Muscle layer of duodenum (tissue), 2 donors: ENCODE measurements around the gene THBS3.
"Not testable (repeated sequence)": the region's sequence is repeated elsewhere in the genome, so short reads cannot be mapped to it uniquely, and the experiment has no call there.

Experiments used
- H3K27ac ChIP-seq: one replicate; pipeline ENCODE4 v1.7.0; 2013; ENCODE audit warnings: mild to moderate bottlenecking, low read length
- H3K27me3 ChIP-seq: one replicate; pipeline ENCODE4 v1.7.0; 2013; ENCODE audit warnings: low read depth, mild to moderate bottlenecking, control low read depth, low read length
- H3K36me3 ChIP-seq, 2 donors: one replicate each; pipeline ENCODE4 v1.7.0; 2013; ENCODE audit warnings: low read length in 2 of 2, control low read depth in 1 of 2, mild to moderate bottlenecking in 1 of 2; ENCODE audit not compliant: insufficient read depth in 2 of 2, control insufficient read depth in 1 of 2
- H3K4me1 ChIP-seq, 2 donors: one replicate each; pipeline ENCODE4 v1.7.0; 2013; ENCODE audit warnings: low read length in 2 of 2, mild to moderate bottlenecking in 2 of 2, control low read depth in 1 of 2, moderate library complexity in 1 of 2; ENCODE audit not compliant: insufficient read depth in 2 of 2, control insufficient read depth in 1 of 2
- H3K4me3 ChIP-seq, 2 donors: one replicate each; pipeline ENCODE4 v1.7.0; 2013; ENCODE audit warnings: low read length in 2 of 2, low read depth in 1 of 2, mild to moderate bottlenecking in 1 of 2
- H3K9me3 ChIP-seq, 2 donors: one replicate each; pipeline ENCODE4 v1.7.0; 2013; ENCODE audit warnings: low read length in 2 of 2, control low read depth in 1 of 2, mild to moderate bottlenecking in 1 of 2; ENCODE audit not compliant: control insufficient read depth in 1 of 2
- donor health status: healthy.

Gene THBS3

DNA sequence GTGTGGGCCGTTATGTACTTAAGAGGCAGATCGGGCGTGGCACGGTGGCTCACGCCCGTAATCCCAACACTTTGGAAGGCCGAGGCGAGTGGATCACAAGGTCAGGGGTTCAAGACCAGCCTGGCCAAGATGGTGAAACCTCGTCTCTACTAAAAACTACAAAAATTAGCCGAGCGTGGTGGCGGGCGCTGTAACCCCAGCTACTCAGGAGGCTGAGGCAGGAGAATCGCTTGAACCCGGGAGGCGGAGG lies 13.8 kb downstream of the THBS3 start:
- Histone ChIP-seq H3K4me3 (peak overlapping the region; percentile 61), H3K27ac (peak overlapping the region; percentile 90), H3K36me3 (peaks cover 14 to 24% of the 10 kb centered on the region in 2 donors), H3K4me1 (peaks cover 3 to 17% of the 10 kb centered on the region in 2 donors)
- not testable (repeated sequence) for H3K9me3 ChIP-seq, H3K27me3 ChIP-seq

DNA sequence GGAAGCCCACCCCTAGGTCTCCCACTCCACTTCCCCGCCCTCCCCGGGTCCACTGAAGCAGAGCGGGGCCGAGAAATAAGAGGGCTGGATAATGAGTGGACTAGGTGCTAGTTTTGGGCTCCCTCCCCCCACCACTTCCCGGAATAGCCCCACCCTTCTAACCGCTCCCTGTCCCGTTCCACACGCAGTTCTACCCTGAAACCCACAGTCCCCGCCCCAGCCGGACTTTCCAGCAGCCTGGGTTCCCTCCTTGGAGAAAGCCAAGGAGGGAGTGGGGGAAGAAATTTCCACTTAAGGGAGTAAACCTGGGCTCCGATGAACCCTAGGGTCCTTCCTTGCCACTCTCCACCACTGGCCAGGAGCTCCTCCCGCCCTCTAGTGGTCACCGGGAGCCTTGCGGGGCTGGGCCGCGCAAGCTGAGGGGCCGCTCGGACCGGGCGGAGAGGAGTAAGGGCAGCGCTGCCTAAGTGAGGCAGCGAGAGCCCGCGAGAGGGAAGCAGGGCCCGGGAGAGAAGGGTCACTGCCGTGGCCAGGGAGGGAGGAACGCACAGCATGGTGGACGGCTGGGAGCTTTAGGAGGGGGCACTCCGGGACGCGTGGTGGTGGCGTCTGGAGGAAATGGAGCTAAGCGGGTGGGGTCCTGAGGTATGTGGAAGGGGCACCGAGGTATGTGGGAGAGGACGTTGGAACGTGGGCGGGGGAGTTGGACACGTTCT lies 14.3 kb downstream of the THBS3 start:
- peak overlapping the region; percentile 61 for H3K4me3 ChIP-seq
- peaks cover 12 to 20% of the 10 kb centered on the region in 2 donors for H3K36me3 ChIP-seq
- H3K4me1 ChIP-seq = peaks cover 3 to 17% of the 10 kb centered on the region in 2 donors
- H3K27me3 ChIP-seq = no peaks in the 10 kb centered on the region
- H3K27ac ChIP-seq = peak overlapping the region; percentile 90
- H3K9me3 ChIP-seq = no peaks in the 10 kb centered on the region

DNA sequence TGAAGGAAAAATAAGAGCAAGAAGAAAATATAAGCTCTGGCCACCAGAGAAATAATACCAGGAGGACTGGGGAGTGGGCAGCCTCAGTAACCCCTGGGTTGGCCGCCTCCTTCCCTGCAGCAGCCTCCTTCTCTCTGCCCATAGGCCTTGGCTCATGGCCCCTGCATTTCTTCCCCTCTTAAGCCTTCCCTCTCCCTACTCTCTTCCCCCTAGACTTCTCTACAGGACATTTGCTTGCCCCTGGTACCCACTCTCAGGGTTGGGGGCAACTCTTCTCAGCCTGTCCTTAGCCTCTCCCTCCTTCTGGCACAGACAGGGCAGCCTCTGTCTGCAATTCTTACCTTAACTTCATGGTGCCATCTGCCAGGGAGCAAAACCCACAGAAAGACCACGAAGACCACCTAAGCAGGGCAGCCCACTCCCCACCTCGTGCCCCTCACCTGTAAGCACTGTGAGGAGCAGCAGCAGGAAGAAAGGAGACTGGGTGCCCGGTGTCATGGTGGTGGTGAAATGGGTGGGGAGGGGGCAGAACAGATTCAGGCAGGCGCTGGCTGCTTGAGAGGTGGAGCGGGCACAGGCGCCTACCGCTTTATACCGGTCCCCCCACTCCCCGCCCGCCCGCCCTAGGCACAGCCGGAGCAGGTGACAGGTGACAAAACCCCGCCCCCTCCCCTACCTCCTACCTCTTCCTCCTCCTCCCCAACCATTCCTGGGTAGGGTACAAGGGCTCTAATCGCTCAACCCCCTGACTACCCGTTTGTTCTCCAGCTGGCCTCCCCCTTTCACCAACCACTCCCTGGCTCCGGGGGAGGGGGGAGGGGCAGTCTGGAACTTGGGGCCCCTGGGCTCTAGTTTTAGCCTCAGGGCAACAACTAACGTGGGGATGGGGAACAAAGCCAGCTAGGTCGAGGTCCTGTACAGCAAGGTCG lies 15.1 kb downstream of the THBS3 start:
- H3K36me3 ChIP-seq = peaks cover 6 to 12% of the 10 kb centered on the region in 2 donors
- peak overlapping the region; percentile 61 for H3K4me3 ChIP-seq
- H3K27ac ChIP-seq = peak overlapping the region; percentile 90
- no peaks in the 10 kb centered on the region for H3K9me3 ChIP-seq
- peaks cover 3 to 17% of the 10 kb centered on the region in 2 donors for H3K4me1 ChIP-seq
- no peaks in the 10 kb centered on the region for H3K27me3 ChIP-seq

DNA sequence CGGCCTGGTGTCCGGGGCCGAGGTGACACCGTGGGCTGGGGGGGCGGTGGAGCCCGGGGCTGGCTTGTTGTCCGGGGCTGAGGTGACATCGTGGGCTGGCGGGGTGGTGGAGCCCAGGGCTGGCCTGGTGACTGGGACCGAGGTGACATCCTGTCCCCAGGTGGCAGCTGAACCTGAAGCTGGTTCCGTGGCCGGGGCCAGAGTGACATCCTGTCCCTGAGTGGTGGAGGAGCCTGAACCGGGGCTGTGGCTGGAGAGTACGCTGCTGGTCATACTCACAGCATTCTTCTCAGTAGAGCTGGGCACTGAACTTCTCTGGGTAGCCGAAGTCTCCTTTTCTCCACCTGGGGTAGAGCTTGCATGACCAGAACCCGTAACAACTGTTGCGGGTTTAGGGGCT lies 15.8 kb downstream of the THBS3 start:
- Histone ChIP-seq H3K27me3 (no peaks in the 10 kb centered on the region), H3K4me1 (peaks cover 3 to 17% of the 10 kb centered on the region in 2 donors), H3K9me3 (no peaks in the 10 kb centered on the region), H3K4me3 (peak overlapping the region in 1 of 2 donors; percentile 41), H3K36me3 (peaks cover 4 to 5% of the 10 kb centered on the region in 2 donors), H3K27ac (peak overlapping the region; percentile 85)

DNA sequence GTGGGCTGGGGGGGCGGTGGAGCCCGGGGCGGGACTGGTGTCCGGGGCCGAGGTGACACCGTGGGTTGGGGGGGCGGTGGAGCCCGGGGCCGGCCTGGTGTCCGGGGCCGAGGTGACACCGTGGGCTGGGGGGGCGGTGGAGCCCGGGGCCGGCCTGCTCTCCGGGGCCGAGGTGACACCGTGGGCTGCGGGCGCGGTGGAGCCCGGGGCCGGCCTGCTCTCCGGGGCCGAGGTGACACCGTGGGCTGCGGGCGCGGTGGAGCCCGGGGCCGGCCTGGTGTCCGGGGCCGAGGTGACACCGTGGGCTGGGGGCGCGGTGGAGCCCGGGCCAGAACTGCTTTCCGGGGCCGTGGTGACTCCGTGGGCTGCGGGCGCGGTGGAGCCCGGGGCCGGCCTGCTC lies 17.8 kb downstream of the THBS3 start:
- peaks cover 3 to 14% of the 10 kb centered on the region in 2 donors for H3K4me1 ChIP-seq
- not testable (repeated sequence) for H3K36me3 ChIP-seq, H3K27me3 ChIP-seq, H3K9me3 ChIP-seq, H3K27ac ChIP-seq, H3K4me3 ChIP-seq

DNA sequence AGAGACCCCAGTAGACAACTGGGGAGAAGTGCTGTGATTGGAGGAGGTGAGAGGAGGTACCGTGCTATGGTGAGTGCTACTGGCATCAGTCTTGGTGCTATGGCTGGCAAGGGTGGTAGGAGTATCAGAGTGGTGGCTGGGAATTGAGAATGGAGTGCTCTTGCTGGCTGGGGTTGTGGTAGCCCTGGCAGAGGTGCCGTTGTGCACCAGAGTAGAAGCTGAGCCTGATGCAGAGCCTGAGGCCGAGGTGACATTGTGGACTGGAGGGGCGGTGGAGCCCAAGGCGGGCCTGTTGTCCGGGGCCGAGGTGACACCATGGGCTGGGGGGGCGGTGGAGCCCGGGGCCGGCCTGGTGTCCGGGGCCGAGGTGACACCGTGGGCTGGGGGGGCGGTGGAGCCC lies 19.4 kb downstream of the THBS3 start:
- Histone ChIP-seq H3K27ac (no peak overlapping the region), H3K9me3 (no peaks in the 10 kb centered on the region), H3K4me1 (peaks cover 0 to 3% of the 10 kb centered on the region in 2 donors), H3K27me3 (no peaks in the 10 kb centered on the region), H3K36me3 (no peaks in the 10 kb centered on the region), H3K4me3 (no peak overlapping the region)

DNA sequence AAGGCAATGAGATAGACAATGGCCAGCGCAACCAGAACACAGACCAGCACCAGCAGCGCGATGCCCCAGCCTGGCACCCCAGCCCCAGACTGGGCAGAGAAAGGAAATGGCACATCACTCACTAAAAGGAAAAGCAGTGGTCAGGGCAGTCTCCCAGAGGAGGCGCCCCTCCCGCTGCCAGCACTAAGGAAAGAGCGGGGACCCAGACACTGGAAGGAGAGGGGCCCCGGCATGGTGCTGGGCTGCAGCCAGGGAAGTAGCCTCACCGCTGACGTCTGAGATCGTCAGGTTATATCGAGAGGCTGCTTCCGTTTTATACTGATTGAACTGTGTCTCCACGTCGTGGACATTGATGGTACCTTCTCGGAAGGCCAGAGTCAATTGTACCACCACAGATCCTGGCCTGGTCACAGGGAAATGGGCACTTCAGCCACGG lies 20.2 kb downstream of the THBS3 start:
- Histone ChIP-seq H3K4me1 (no peaks in the 10 kb centered on the region), H3K9me3 (no peaks in the 10 kb centered on the region), H3K27ac (no peak overlapping the region), H3K4me3 (no peak overlapping the region), H3K27me3 (no peaks in the 10 kb centered on the region), H3K36me3 (no peaks in the 10 kb centered on the region)

DNA sequence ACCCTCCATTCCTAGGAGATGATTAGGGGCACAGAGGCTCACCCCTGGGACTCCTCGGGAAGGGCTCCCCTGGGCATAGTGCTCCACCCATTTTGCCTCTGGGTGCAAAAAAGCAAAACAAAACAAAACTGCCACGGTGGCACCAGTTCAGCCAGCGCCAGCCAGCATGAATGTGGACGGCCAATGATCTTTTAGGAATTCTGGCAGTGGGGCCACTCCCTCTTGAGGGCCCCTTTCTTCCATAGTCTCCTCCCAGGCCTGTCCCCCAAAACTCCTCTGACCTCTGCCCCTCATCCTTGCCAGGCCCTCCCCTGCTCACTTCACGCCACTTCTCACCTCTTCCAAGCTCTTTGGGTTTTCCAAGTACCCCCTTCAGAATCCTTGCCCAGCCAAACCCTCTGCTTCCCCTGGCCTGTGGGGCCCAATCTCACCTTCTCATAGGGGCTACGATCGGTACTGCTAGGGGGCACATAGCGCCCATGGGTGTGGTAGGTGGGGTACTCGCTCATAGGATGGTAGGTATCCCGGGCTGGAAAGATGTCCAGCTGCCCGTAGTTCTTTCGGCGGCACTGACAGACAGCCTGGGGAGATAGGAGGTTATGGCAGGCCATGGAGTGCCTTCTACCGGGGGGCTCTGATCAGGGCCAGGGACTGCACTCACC lies 20.8 kb downstream of the THBS3 start:
- Histone ChIP-seq H3K9me3 (no peaks in the 10 kb centered on the region), H3K27me3 (no peaks in the 10 kb centered on the region), H3K27ac (peak overlapping the region; percentile 23), H3K36me3 (no peaks in the 10 kb centered on the region), H3K4me3 (no peak overlapping the region), H3K4me1 (no peaks in the 10 kb centered on the region)

DNA sequence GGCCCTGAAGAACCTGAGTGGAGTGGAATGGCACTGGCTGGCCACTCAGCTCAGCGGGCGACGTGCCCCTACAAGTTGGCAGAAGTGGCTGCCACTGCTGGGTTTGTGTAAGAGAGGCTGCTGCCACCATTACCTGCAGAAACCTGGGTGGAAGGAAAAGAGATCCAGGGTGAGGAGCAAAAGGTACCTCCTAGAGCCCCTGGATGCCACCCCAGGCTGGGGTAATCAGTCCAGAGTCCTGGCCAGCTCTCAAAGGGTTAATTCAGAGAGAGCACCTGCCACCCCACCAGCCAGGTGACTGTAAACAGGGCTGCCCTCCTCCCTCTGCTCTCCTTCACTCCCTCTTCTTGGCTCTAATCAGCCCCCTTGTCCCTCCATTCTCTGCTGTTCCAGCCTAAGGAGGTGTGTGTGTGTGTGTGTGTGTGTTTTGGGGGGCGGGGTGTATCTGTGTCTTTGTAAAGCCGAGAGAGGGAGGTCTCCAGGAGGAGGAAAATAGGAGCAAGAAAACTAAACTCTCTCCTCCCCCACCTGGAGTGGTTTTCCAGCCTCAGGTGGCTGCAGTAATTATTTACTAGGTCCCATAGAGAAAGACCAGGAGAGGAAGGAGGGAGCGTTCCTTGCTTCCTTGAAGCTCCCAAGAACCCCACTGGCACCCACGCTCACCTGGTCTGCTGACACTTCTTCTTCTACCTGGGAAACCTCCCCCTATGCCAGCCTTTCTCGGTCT lies 21.5 kb downstream of the THBS3 start:
- no peaks in the 10 kb centered on the region for H3K36me3 ChIP-seq
- no peaks in the 10 kb centered on the region for H3K27me3 ChIP-seq
- H3K4me3 ChIP-seq = no peak overlapping the region
- H3K4me1 ChIP-seq = no peaks in the 10 kb centered on the region
- H3K27ac ChIP-seq = no peak overlapping the region
- H3K9me3 ChIP-seq = no peaks in the 10 kb centered on the region

DNA sequence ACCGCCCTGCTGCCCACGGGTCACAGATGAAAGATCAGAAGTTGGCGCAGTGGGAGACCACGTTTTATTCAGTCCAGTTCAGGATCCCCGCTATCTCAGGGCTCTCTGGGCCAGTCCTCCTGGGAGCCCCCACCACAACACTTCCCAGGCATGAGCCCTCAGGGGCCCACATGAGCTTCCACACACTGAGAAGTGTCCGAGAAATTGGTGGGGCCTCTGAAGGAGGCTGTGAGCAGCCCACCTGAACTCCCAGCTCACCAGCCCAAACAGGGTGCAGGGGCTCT lies 22.0 kb downstream of the THBS3 start:
- Histone ChIP-seq H3K36me3 (no peaks in the 10 kb centered on the region), H3K9me3 (no peaks in the 10 kb centered on the region), H3K4me3 (no peak overlapping the region), H3K27me3 (no peaks in the 10 kb centered on the region), H3K27ac (no peak overlapping the region), H3K4me1 (no peaks in the 10 kb centered on the region)
